A549 treated with AZD2906 at 1 μM for 4 hours (cell line): Measurements from ENCODE around the gene KCND3. TPM values are rescaled to one million over a fixed set of nuclear protein-coding genes. Genes with fewer than 3 reads are reported as not detected.

ENCODE experiments used
- total RNA-seq: library from RNA; stranded (reverse); fragments of 200-300 nt; extraction: Qiagen RNA extraction; gene quantifications from 5 replicates; pipeline ENCODE4 v1.2.3, GENCODE V29; 2022

The KCND3 gene
- total RNA-seq: 0.02 to 0.03 TPM (median 0.03 TPM) in 3 of 5 replicates, not detected in the others

DNA sequence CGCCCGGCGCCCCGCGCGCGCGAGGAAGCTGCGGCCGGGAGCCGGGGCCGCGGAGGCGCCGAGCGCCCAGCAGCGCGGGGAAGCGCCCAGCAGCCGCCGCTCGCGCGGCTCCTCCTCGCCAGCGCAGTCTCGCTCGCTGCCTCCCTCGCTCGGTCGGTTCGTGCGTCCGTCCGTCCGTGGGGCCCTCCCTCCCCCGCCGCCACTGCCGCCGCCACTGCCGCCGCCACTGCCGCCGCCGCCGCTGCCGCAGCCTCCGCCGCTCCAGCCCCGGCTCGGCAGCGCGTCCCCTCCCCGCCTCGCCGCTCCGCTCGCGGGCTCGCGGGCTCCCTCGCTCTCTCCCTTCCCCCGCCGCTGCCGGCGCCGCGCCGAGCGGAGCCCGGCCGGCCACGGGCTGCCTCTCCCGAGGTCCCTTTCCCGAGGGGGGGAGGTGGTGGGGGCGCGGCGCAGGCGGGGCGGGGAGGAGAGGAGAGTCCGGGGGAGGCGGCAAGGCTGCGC, at the start of gene KCND3:
TSS of gene KCND3 (minus strand) at position 138 of the 495 bp plus-strand sequence.

DNA sequence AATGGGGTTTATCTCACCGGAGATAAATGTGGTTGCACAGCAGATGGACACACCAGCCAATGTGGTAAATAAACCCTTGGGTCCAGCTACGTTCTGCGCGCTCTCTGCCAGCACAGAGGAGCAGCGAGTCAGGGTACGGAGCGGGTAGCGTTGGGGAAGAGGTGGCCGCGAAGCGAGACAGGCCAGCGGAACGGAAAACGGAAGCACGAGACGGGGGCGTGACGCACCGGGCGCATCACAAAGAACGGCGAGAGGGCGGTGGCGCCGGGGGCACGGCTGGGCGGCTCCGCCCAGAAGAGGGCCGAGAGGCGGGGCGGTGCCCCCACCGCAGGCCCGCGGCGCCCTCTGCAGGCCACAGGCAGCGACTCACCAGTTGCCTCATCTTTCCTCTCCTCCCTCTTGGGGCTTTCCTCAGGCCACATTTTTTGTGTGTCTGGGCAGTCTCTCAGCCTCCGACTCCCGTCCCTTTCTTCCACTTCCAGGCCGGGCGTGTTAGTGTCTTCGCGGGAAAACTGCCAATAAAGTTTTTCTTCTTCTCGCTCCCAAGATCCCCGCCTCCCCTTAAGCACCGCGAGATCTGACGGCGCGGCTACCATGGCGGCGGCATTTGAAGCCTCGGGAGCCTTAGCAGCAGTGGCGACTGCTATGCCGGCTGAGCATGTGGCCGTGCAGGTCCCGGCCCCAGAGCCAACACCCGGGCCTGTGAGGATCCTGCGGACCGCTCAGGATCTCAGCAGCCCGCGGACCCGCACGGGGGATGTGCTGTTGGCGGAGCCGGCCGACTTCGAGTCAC, 233.9 kb downstream of the KCND3 start, which contains the start of gene DDX20:
TSS of gene DDX20 (plus strand) at position 571 of the 793 bp plus-strand sequence. CDS start at position 595, 24 bp downstream.

DNA sequence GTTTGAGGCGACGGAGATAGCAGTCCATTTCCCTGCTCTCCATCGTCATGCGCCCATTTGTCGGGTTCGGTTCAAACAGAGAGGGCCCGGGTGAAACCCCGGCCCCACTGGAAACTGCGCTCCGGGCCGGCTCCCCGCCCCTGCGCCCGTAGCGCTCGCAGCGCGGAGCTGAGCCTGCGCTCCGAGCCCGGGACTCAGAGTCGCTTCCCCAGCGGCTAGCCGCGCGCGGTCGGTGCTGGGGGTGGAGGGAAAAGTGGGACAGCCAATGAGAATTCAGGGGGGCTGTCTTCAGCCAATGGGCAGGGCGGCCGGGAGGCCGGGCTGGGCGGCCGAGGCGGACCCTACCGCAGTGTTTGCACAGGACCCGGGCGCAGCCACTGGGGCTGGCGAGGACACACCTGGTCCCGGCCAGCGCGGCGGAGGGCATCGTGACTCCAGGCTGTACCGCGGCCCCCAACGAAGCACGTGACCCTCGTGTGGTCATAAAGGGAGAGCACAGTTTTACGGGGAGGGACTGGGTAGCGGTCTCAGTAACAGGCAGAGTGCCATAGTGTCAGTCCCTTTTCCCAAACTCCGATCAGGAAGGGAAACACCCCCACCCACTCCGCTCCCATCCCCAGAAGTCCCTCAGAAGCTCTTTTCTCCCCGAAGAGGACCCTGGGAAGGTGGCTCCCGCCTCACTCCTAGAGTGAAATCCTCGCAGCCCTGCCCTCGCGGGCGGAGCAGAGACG, 250.1 kb downstream of the KCND3 start, which contains the start of gene INKA2:
TSS of gene INKA2 (minus strand) at position 202 of the 731 bp plus-strand sequence. CDS start at position 49, 153 bp downstream.

Other genes starting within 250 kb of the KCND3 start
- 8.3 to 10.8 TPM (median 8.7 TPM) in 5 replicates for gene DDX20, start 233.8 kb downstream of the KCND3 start, total RNA-seq